K562 (cell line): ENCODE data around the gene CDK5RAP3. TPM values are rescaled to one million over a fixed set of nuclear protein-coding genes. Genes with fewer than 3 reads are reported as not detected.

Experiments used
- ATAC-seq: fragments of 200-7000 bp; cut with Tn5 transposase; 3 replicates; pipeline ENCODE4 v1.9.1; 2020; ENCODE audit warnings: moderate library complexity
- BruUV-seq: library from RNA; stranded (reverse); fragments of 400-500 nt; replicated peaks from 2 replicates; lab custom pipeline; 2021; lab: Mats Ljungman, UMichigan
- CTCF ChIA-PET: fragments of 300-600 bp; formaldehyde crosslinking; extraction: SDS; loops from one replicate; lab custom pipeline; 2021; ENCODE audit warnings: low intra/inter-chr PET ratio; lab: Yijun Ruan, JAX
- POLR2A ChIA-PET: fragments of 300-600, 350-650 bp; sonication (Branson Sonifier 250); formaldehyde crosslinking; extraction: SDS; loops from one replicate; lab custom pipeline; 2021; ENCODE audit warnings: antibody characterized with exemption, inconsistent platforms; lab: Yijun Ruan, JAX
- DNase-seq, 4 experiments: peaks; one replicate each; pipeline versions ENCODE4 v3.0.0 to v3.0.0-alpha.2; 2011 to 2018; ENCODE audit warnings: low spot score in 3 of 4, mixed read lengths in 3 of 4; ENCODE audit errors: extremely low read depth in 1 of 4
- FAIRE-seq: peaks from 2 replicates; lab custom pipeline; 2011; peaks lifted over from hg19 to GRCh38; lab: Jason Lieb, UNC
- H2AFZ ChIP-seq: 2 replicates; pipeline ENCODE4 v1.6.0; 2011; ENCODE audit warnings: low read depth, low read length, control low read depth, inconsistent platforms
- H3K27ac ChIP-seq: fragments of 200-600 bp; 3 replicates; pipeline ENCODE4 v1.8.0; 2011; ENCODE audit warnings: low read depth, mild to moderate bottlenecking, control low read depth, inconsistent platforms, low read length, moderate library complexity, mixed read lengths; ENCODE audit errors: extremely low read depth
- H3K27me3 ChIP-seq, 2 experiments: fragments of 300-600 bp in 1 of 2; 2 replicates in 1 of 2; 3 replicates in 1 of 2; pipeline versions ENCODE4 v1.6.0 to v1.8.0; 2011; ENCODE audit warnings: inconsistent platforms in 2 of 2, low read length in 2 of 2, mild to moderate bottlenecking in 1 of 2, mixed read lengths in 1 of 2, moderate library complexity in 1 of 2; ENCODE audit not compliant: control insufficient read depth in 2 of 2, insufficient read depth in 2 of 2
- H3K36me3 ChIP-seq: fragments of 300-600 bp; 3 replicates; pipeline ENCODE4 v1.8.0; 2011; ENCODE audit warnings: mild to moderate bottlenecking, low read length, inconsistent platforms; ENCODE audit not compliant: control insufficient read depth, insufficient read depth
- H3K4me1 ChIP-seq, 2 experiments: fragments of 200-600 bp in 1 of 2; replicated peaks in 1 of 2; 2 replicates in 1 of 2; 3 replicates in 1 of 2; pipeline versions ENCODE4 v1.5.1 to v1.8.0; 2011; ENCODE audit warnings: inconsistent platforms in 2 of 2, low read length in 2 of 2, mild to moderate bottlenecking in 1 of 2, mixed read lengths in 1 of 2, moderate library complexity in 1 of 2; ENCODE audit not compliant: control insufficient read depth in 2 of 2, insufficient read depth in 2 of 2
- H3K4me2 ChIP-seq: 2 replicates; pipeline ENCODE4 v1.6.1; 2011; ENCODE audit warnings: low read length, control low read depth, inconsistent platforms, mixed read lengths; ENCODE audit not compliant: insufficient read depth
- H3K4me3 ChIP-seq: fragments of 200-600 bp; sonication (generic), shearing (Covaris generic); 2 replicates; pipeline ENCODE4 v1.5.1; 2016; ENCODE audit warnings: control low read depth, inconsistent platforms
- H3K79me2 ChIP-seq: fragments of 200-600 bp; 3 replicates; pipeline ENCODE4 v1.8.0; 2011; ENCODE audit warnings: low read length, inconsistent platforms; ENCODE audit not compliant: control insufficient read depth, insufficient read depth
- H3K9ac ChIP-seq, 2 experiments: 2 replicates each; pipeline versions ENCODE4 v1.6.0 to v1.6.1; 2011; ENCODE audit warnings: low read depth in 2 of 2, low read length in 2 of 2, control low read depth in 1 of 2, inconsistent platforms in 1 of 2, mild to moderate bottlenecking in 1 of 2, mixed read lengths in 1 of 2; ENCODE audit not compliant: insufficient read depth in 1 of 2
- H3K9me1 ChIP-seq: one replicate; pipeline ENCODE4 v1.6.0; 2011; ENCODE audit warnings: inconsistent platforms, mild to moderate bottlenecking, low read length, moderate library complexity; ENCODE audit not compliant: control insufficient read depth, insufficient read depth
- H3K9me3 ChIP-seq: replicated peaks from 2 replicates; pipeline ENCODE4 v1.5.1; 2011; ENCODE audit warnings: low read depth, low read length, inconsistent platforms; ENCODE audit not compliant: control insufficient read depth, insufficient read depth
- H4K20me1 ChIP-seq: replicated peaks from 2 replicates; pipeline ENCODE4 v1.6.1; 2011; ENCODE audit warnings: low read length, inconsistent platforms, mixed read lengths; ENCODE audit not compliant: control insufficient read depth, insufficient read depth
- CBFA2T3 ChIP-seq: fragments of 450-650 bp; IDR thresholded peaks from 2 replicates; pipeline ENCODE4 v1.6.1; 2017
- DNMT1 ChIP-seq: fragments of 450-650 bp; IDR thresholded peaks from 2 replicates; pipeline ENCODE4 v1.6.1; 2016; ENCODE audit warnings: antibody characterized with exemption, mild to moderate bottlenecking
- FOSL1 ChIP-seq: fragments of 200-800 bp; sonication (Bioruptor generic); conservative IDR thresholded peaks from 2 replicates; pipeline ENCODE4 v1.6.1; 2016; ENCODE audit warnings: missing genetic modification characterization, missing compliant biosample characterization
- GMEB1 ChIP-seq: fragments of 250-450 bp; sonication (Bioruptor Pico); IDR thresholded peaks from 2 replicates; pipeline ENCODE4 v1.4.0; 2020; ENCODE audit warnings: mild to moderate bottlenecking
- KAT2B ChIP-seq: IDR thresholded peaks from one replicate; pipeline ENCODE4 v1.6.1; 2012; ENCODE audit warnings: low read depth, mild to moderate bottlenecking, control low read depth, inconsistent platforms, low read length, moderate library complexity
- KDM1A ChIP-seq, 2 experiments: fragments of 450-650 bp; IDR thresholded peaks; 2 replicates each; pipeline ENCODE4 v1.6.1; 2016; ENCODE audit warnings: mild to moderate bottlenecking in 2 of 2
- KLF10 ChIP-seq: fragments of 250-450 bp; sonication (Bioruptor Pico); IDR thresholded peaks from 2 replicates; pipeline ENCODE4 v1.6.1; 2021; ENCODE audit warnings: matching md5 sums
- L3MBTL2 ChIP-seq: fragments of 450-650 bp; IDR thresholded peaks from 2 replicates; pipeline ENCODE4 v1.6.1; 2016; ENCODE audit warnings: mild to moderate bottlenecking, moderate library complexity
- MEF2D ChIP-seq: conservative IDR thresholded peaks from 2 replicates; pipeline ENCODE4 v1.6.1; 2016; ENCODE audit warnings: low read depth, missing genetic modification characterization, missing compliant biosample characterization
- MLLT1 ChIP-seq, 2 experiments: fragments of 450-650 bp; IDR thresholded peaks; 2 replicates each; pipeline ENCODE4 v1.6.1; 2016
- TFAP4 ChIP-seq: sonication (generic); formaldehyde crosslinking; IDR thresholded peaks from 2 replicates; pipeline ENCODE4 v1.8.0; 2022; ENCODE audit warnings: missing genetic modification reagents, mild to moderate bottlenecking, moderate library complexity, borderline replicate concordance
- ZBTB26 ChIP-seq: fragments of 450-650 bp; formaldehyde crosslinking; IDR thresholded peaks from 2 replicates; pipeline ENCODE4 v1.4.0; 2022; ENCODE audit warnings: missing genetic modification characterization
- ZNF766 ChIP-seq: fragments of 200-800 bp; sonication (Bioruptor generic); conservative IDR thresholded peaks from 2 replicates; pipeline ENCODE4 v1.6.1; 2016; ENCODE audit warnings: missing genetic modification characterization, missing compliant biosample characterization
- WGBS: fragments of 100-300 bp; shearing (Covaris generic); methylation state at CpG from one replicate; pipeline ENCODE4 v1.1.6; 2016; ENCODE audit warnings: low coverage, mixed read lengths; ENCODE audit not compliant: insufficient coverage; ENCODE audit errors: missing lambda C conversion rate; 5-methylcytosine and 5-hydroxymethylcytosine counted together
- in situ Hi-C: fragments of 300-500 bp; cut with MboI; formaldehyde crosslinking; loops from 4 replicates; pipeline ENCODE4 v1.15.0; 2018; ENCODE audit warnings: inconsistent platforms, mixed read lengths
- intact Hi-C: fragments of 100-400 bp; cut with micrococcal nuclease; formaldehyde crosslinking; loops from 2 replicates; pipeline ENCODE4 v1.14.2; 2022
- polyA plus RNA-seq, 8 experiments: library from polyadenylated mRNA; depleted of rRNA in 4 of 8; stranded (reverse) in 5 of 8; unstranded in 3 of 8; fragments of >200 nt; fragmentation: Nextera tagmentation in 2 of 8; fragmentation: Illumina TruSeq in 1 of 8; extraction: Ambion mirVana in 2 of 8; extraction: Trizol in 1 of 8; gene quantifications; 2 replicates each; pipeline versions ENCODE4 v1.2.1 to v1.2.3, GENCODE V29; 2011 to 2014; ENCODE audit warnings: inconsistent platforms in 1 of 8, missing spikeins in 1 of 8
- total RNA-seq, 7 experiments: library from RNA; depleted of rRNA in 6 of 7; stranded (reverse); fragments of >200 nt in 6 of 7; fragmentation: Illumina TruSeq in 2 of 7; extraction: Trizol in 2 of 7; gene quantifications; 2 replicates each; pipeline versions ENCODE4 v1.2.1 to v1.2.3, GENCODE V29; 2011 to 2021; ENCODE audit warnings: low replicate concordance in 1 of 7

CDK5RAP3 gene
- total and polyA plus RNA-seq, 9 of the 15 experiments (the other 6 are each of a cell fraction or from before 2014, with no cell fraction given), result 44.2 to 202 (median 91.5) TPM

- 0 out of 4 replicates have a peak, but pooled peaks have one; percentile 7 to 21 for TF ChIP-seq KDM1A (IDR thresholded peaks at IDR 0.05)
- TF ChIP-seq KAT2B, result no peak
- no peak for TF ChIP-seq KLF10
- peak; percentile 69 for TF ChIP-seq CBFA2T3
- TF ChIP-seq MLLT1 (IDR thresholded peaks at IDR 0.05), result no peak
Measured at GRCh38 chr17:47989700-47990099, 18.8 kb downstream of the CDK5RAP3 start (continued).

GRCh38 chr17:47990962-47991731 lies 20.2 kb downstream of the CDK5RAP3 start:
- H3K9me3 ChIP-seq, result no peaks in the 10 kb centered on the region
- no peaks in the 10 kb centered on the region for H3K79me2 ChIP-seq
- H3K4me2 ChIP-seq, result no peak overlapping the region
- intact Hi-C loops (no loop called here), in situ Hi-C loops (no loop called here)
- H2AFZ ChIP-seq, result no peak overlapping the region
- no peaks in the 10 kb centered on the region for H3K27me3 ChIP-seq
- ATAC-seq (no peak), FAIRE-seq (no peak), DNase-seq (no peak)
- ChIA-PET CTCF (interaction anchor here (0.6 kb wide), 1 partner anchor 657 kb away, joined by 3 read pairs; no protein-coding TSS in a partner anchor), POLR2A (interaction anchor here (0.9 to 1.0 kb wide), 2 partner anchors 10 to 82 kb away, joined by 3 read pairs; no protein-coding TSS in a partner anchor)
- no peak for TF ChIP-seq ZBTB26 (CRISPR knock-in tag)
- no peak for TF ChIP-seq GMEB1 (CRISPR knock-in tag)
- TF ChIP-seq MEF2D, result 0 out of 2 replicates have a peak, but pooled peaks have one; percentile 30
- TF ChIP-seq DNMT1, result no peak
- TF ChIP-seq CBFA2T3, result peak; percentile 33; the same call in 1 of the 2 replicates
- TF ChIP-seq L3MBTL2, result peak; percentile 17; the same call in 1 of the 2 replicates
- peak; percentile 25; the same call in 1 of the 2 replicates for TF ChIP-seq TFAP4 (CRISPR knock-in tag)
- TF ChIP-seq ZNF766 (CRISPR knock-in tag), result 0 out of 2 replicates have a peak, but pooled peaks have one; percentile 24
- peak; percentile 45; the same call in 1 of the 2 replicates for TF ChIP-seq FOSL1
- no peak overlapping the region for H3K4me3 ChIP-seq
- WGBS, result 50% methylated on average over 11 of the region's 14 CpGs
- peak overlapping the region in 1 of 2 experiments; percentile 54; a peak in 2 of 4 replicates for H3K9ac ChIP-seq
- H3K4me1 ChIP-seq, result peaks cover 27 to 43% of the 10 kb centered on the region in 2 experiments
- no TSS peak for BruUV-seq
- no peaks in the 10 kb centered on the region for H3K9me1 ChIP-seq
- H4K20me1 ChIP-seq, result no peaks in the 10 kb centered on the region
- no peak overlapping the region for H3K27ac ChIP-seq
- H3K36me3 ChIP-seq, result no peaks in the 10 kb centered on the region
